Measurements from ENCODE around the gene CEP85. TPM values are rescaled to one million over a fixed set of nuclear protein-coding genes. Genes with fewer than 3 reads are reported as not detected.
A peak's percentile ranks its signal among the peaks of the same experiment; 100 is the strongest.

CEP85 gene
- total and polyA plus RNA-seq, 2 of the 13 experiments (the other 11 are each of a cell fraction or from before 2014, with no cell fraction given) = 16.1 to 26.7 TPM

DNA sequence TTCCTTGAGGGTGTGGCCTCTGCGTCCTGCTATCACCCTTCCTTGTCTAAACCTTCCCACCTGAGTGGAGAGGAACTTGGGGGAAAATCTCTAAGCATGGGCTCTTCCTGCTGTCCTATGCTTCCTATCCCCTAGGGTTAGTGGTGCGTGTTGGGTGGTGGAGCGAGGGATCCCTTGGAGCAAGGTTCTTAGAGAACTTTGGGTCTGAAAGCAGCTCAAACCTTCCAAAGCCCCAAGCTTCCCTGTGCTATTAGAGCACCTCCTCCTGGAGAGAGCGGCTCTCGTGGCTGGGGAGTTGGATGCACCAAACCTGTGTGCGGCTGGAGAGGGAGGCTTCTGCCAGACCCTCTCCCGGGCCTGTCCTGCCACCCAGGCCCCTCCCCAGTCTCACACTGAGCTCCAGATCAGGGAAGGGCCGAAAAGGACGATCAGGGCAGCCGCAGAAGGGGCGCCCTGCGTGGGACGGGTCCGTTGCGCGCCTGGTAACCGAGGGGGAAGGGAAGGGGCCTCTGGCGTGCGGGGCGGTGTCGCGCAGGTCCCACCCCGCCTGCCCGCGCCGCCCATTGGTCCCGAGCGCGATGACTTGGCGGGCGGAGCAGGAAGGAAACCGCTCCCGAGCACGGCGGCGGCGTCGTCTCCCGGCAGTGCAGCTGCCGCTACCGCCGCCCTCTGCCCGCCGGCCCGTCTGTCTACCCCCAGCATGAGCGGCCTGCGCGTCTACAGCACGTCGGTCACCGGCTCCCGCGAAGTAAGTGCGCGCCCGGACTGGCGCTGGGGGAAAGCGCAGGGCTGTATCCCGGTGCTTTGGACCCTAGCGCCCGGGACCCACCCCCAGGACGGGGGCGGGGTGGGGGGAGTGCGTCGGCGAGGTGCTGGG is 45.7 kb downstream of the CEP85 start, which contains the start of gene SH3BGRL3 (continued):
- TF ChIP-seq ZNF205 (CRISPR knock-in tag; IDR thresholded peaks at IDR 0.05) (peak; percentile 83), NBN (conservative IDR thresholded peaks at IDR 0.05) (no peak), RARG (CRISPR knock-in tag; IDR thresholded peaks at IDR 0.05; ENCODE audit: low read depth) (no peak), FOXK2 (IDR thresholded peaks at IDR 0.05) (no peak), ZNF430 (CRISPR knock-in tag; IDR thresholded peaks at IDR 0.05) (peak; percentile 64; the same call in 1 of the 2 replicates), ATF2 (CRISPR knock-in tag; IDR thresholded peaks at IDR 0.05) (peak; percentile 47; the same call in 1 of the 2 replicates), ZNF335 (CRISPR knock-in tag; IDR thresholded peaks at IDR 0.05) (no peak), ZNF34 (CRISPR knock-in tag; IDR thresholded peaks at IDR 0.05; ENCODE audit: borderline replicate concordance) (peak; percentile 70; the same call in 1 of the 2 replicates), CBX2 (IDR thresholded peaks at IDR 0.05; ENCODE audit: low read depth, low read length) (no peak), CBX2 (CRISPR knock-in tag; IDR thresholded peaks at IDR 0.05; ENCODE audit: low read depth) (no peak), ZBTB37 (CRISPR knock-in tag; IDR thresholded peaks at IDR 0.05) (no peak), SSRP1 (CRISPR knock-in tag; IDR thresholded peaks at IDR 0.05) (peak; percentile 27; the same call in 1 of the 2 replicates), ZFP36 (IDR thresholded peaks at IDR 0.05; ENCODE audit: borderline replicate concordance, low read depth, low read length, partially characterized antibody) (no peak), RBFOX2 (IDR thresholded peaks at IDR 0.05; ENCODE audit: low read depth, low read length) (peak; percentile 85), FOXM1 (CRISPR knock-in tag; IDR thresholded peaks at IDR 0.05) (no peak), SNAPC2 (CRISPR knock-in tag; IDR thresholded peaks at IDR 0.05) (peak; percentile 92; the same call in 1 of the 2 replicates), NFIC (IDR thresholded peaks at IDR 0.05; ENCODE audit: low read length) (no peak), SETDB1 (CRISPR knock-in tag; IDR thresholded peaks at IDR 0.05; ENCODE audit: borderline replicate concordance) (no peak), ZNF382 (CRISPR knock-in tag; IDR thresholded peaks at IDR 0.05; ENCODE audit: borderline replicate concordance) (no peak), E2F5 (CRISPR knock-in tag; conservative IDR thresholded peaks at IDR 0.05) (0 out of 2 replicates have a peak, but pooled peaks have one; percentile 29)
- TF ChIP-seq, protein P1, sequence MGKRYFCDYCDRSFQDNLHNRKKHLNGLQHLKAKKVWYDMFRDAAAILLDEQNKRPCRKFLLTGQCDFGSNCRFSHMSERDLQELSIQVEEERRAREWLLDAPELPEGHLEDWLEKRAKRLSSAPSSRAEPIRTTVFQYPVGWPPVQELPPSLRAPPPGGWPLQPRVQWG (CRISPR knock-in tag; IDR thresholded peaks at IDR 0.05; ENCODE audit: borderline replicate concordance, low read depth) = no peak
- TF ChIP-seq, protein P2, sequence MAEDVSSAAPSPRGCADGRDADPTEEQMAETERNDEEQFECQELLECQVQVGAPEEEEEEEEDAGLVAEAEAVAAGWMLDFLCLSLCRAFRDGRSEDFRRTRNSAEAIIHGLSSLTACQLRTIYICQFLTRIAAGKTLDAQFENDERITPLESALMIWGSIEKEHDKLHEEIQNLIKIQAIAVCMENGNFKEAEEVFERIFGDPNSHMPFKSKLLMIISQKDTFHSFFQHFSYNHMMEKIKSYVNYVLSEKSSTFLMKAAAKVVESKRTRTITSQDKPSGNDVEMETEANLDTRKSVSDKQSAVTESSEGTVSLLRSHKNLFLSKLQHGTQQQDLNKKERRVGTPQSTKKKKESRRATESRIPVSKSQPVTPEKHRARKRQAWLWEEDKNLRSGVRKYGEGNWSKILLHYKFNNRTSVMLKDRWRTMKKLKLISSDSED (CRISPR knock-in tag; IDR thresholded peaks at IDR 0.05) = no peak
- TF ChIP-seq, protein P3, sequence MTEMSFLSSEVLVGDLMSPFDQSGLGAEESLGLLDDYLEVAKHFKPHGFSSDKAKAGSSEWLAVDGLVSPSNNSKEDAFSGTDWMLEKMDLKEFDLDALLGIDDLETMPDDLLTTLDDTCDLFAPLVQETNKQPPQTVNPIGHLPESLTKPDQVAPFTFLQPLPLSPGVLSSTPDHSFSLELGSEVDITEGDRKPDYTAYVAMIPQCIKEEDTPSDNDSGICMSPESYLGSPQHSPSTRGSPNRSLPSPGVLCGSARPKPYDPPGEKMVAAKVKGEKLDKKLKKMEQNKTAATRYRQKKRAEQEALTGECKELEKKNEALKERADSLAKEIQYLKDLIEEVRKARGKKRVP (CRISPR knock-in tag; IDR thresholded peaks at IDR 0.05) = no peak

Data from HepG2 (cell line).